HG03066 (cell line): ENCODE results near the gene KCNMA1.
"Not testable (repeated sequence)": the region's sequence is repeated elsewhere in the genome, so short reads cannot be mapped to it uniquely, and the experiment has no call there.

Source experiments
- ATAC-seq: cut with Tn5 transposase; IDR thresholded peaks from one replicate; pipeline ENCODE4 v1.9.1; 2021; ENCODE audit warnings: low read depth; ENCODE audit not compliant: unreplicated experiment

Gene KCNMA1

GRCh38 chr10:77539147-77539935 lies 98.3 kb downstream of the KCNMA1 start:
- ATAC-seq: no peak

DNA sequence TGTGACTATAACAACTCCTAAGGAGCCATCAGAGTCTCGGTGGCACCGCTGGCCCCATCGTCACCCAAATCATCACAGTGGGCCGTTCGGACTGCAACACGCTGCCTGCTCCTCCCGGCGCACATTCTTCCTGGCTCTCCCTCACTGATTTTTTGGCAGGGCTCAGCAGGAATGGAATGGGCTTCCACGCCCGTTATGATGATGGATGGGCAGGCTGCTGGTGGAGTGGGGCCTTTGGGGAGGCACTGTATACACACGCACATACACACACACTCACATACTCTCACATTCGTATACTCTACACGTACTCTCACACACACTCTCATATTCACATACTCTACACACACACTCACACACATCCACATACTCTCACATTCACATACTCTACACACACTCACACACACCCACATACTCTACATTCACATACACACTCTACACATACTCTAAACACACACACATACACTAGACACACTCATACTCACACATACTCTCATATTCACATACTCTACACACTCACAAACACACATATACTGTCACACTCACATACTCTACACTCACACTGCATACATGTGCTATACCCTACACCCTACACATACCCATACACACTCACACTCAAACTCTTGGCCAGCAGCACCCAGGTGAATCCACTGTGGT lies 99.8 kb downstream of the KCNMA1 start:
- no peak for ATAC-seq

GRCh38 chr10:77537071-77537470 lies 100.5 kb downstream of the KCNMA1 start:
- no peak for ATAC-seq

DNA sequence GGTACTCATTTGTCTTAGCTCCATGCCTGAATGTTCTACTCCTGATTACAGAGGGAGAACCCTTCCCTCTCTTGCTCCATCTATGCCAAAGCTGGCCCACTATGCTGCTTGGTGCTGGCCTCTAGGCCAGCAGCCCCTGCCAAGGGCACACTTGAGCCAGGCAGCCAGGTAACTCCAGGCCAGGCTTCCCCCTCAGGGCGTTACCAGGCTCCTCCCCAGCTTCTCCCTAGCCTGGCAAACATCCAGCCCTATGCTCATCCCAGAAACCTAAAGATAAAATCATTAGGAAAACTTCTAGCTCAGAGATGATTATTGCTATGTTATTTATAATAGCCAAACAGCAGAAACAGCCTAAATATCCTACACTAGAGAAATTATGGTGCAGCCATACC lies 103.7 kb downstream of the KCNMA1 start:
- no peak for ATAC-seq

DNA sequence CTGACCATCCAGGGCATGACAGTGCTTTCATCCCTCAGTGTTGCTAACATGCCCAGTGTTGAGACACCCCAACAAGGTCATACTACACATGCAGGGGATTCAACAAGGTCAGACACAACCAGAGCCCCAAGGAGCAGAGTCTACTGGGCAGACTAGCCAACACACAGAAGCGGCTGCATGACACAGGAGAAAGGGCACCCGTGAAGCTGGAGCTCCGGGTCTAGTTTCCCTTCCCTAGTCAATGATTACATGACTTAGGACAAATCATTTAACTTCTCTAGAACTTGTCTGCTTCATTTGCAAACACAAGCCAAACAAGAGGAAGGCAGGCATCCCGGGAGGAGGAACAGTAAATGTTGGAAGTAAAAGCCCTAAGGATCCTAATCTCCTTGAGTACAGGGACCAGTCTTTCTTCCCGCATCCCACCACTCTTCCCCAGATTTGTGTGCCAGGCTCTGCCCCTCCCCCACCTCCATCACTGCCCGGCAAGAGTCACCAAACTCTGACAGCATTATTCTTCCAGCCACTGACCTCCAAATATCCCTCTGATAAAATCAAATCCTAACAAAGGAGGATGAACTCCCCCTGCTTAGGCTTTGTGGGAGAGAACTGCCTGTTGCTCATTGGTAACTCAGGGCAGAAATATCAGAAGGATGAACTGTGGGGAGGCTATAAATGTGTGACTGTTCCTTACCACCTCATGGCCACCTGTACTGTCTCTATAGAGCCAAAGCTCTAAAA lies 104.3 kb downstream of the KCNMA1 start:
- ATAC-seq: no peak

DNA sequence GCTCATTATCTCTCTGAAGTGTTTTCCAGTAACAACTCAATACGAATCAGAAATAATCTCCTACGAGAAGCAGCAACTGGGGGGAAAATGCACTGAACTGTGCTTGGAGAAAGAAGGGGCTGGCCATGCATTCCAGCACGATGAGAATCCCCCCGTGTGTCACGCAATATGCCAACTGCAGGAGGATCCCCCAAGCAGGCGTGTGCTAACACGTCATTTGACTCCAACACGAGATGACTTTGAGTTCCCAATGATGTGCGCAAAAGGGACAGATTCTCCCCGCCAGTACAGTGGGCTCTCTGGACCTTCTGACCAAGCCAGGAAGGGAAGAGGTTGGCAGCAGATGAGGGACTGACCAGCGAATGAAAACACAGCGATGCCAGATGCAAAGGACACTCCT lies 105.5 kb downstream of the KCNMA1 start:
- no peak for ATAC-seq

DNA sequence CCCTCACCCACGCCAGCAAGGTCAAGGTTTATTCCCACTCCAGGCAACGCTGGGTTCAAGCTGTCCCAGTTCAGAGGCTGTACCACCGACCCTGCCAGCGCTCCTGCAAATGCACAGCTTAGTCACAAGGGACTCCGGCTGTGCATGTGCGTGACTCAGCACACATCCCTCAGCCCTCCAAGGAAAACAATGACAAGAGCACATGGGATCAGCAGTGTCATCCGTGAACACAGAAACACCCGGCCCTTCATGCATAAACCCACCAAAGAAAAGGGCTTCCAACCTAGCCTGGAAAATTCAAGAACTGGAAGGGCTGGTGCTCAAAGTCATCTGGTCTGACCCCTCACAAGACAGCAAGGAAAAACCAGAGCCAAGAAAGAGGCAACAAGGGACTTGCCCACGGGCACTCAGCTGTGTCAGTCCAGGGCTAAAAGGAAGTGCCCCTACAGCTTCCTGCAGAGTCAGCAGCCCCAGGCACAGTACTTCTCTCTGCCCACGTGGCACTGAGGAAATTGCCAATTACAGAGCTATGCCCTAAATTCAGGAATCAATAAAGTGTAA lies 106.1 kb downstream of the KCNMA1 start:
- no peak for ATAC-seq

DNA sequence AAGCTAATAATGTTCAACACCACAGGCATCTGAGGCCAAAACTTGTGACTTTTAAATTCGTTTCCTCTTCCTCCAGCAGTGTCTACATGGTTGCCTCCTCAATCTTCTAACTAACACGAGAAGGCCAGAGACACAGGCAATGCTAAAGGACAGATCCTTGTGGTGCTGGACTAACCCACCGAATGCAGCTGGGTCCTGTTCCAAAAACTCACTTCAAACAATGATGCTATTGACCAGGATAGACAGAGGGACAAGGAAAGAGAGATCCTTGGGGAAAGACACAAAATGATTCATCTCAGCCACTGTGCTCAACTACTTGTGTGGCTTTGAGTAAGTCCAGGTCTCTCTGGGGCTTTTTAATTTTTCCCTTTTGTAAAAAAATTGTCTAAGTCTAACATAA lies 107.6 kb downstream of the KCNMA1 start:
- no peak for ATAC-seq

- ATAC-seq: no peak
These were observed 108.5 kb downstream of the KCNMA1 start for GRCh38 chr10:77529050-77529576.

DNA sequence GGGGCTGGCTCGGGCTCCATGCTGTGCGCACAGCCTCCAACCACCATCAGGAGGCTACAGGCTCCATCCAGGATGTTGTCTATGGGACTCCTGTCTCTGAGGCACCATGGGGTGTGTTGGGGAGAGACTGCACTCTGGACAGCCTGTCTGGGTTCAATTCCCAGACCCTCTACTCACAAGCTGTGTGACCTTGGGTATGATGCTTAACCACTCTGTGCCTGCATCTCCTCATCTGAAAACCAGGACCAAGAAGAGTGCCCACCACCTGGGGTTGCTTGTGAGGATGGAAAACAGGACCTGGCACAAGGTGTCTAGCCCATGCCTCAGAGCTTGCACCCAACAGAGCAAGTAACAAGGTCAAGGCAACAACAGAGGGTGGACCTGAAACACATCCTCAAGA lies 109.8 kb downstream of the KCNMA1 start:
- ATAC-seq: no peak

GRCh38 chr10:77526868-77527617 lies 110.6 kb downstream of the KCNMA1 start:
- no peak for ATAC-seq

DNA sequence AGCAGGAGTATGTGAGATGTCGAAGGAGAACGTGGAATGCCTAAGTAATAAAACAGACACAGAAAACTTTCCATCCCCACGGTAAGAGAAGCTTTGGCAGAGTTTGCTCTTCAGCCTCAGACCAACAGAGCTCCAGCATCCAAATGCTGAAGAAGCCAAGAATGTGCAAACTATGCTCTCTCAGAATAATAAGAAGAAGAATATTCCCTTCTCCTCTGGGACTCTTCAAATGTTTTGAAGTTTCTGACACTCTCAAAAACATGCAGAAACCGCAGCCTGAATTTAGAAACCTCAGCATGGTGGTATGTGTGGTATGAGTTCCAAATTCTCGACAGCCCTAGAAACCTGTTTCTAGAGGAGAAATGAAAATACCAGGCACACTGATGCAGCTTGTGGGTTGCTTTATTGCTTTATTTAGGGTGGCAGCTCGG lies 113.3 kb downstream of the KCNMA1 start:
- no peak for ATAC-seq

DNA sequence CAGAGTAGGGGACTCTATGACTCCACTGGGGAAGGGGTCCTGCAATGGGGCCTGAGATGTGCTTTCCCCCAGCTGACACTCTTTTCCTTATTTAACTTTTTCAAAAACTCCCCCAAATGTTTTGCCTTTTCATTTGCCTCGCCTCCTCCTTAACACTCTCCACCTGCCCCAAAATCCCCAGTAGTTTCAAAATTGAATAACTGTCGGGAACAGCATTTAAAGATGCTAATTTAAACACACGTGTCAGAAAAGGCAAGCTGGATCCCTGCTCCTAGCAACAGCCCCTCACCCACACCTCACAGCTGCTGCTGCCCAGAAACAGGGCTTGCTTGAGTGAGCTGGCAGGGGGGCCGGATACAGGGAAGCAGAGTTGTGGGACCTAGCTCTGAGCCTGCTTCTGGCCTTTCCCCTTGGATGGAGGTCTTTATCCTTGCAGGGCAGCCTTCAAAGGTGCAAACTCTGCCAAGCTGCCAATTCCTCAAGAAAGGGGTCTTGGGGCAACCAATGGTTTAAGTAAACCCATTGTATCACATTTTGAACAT lies 115.3 kb downstream of the KCNMA1 start:
- no peak for ATAC-seq

- ATAC-seq: no peak
These were observed 116.6 kb downstream of the KCNMA1 start for GRCh38 chr10:77520995-77521394.

- no peak for ATAC-seq
These were observed 117.3 kb downstream of the KCNMA1 start for GRCh38 chr10:77520290-77520689.

DNA sequence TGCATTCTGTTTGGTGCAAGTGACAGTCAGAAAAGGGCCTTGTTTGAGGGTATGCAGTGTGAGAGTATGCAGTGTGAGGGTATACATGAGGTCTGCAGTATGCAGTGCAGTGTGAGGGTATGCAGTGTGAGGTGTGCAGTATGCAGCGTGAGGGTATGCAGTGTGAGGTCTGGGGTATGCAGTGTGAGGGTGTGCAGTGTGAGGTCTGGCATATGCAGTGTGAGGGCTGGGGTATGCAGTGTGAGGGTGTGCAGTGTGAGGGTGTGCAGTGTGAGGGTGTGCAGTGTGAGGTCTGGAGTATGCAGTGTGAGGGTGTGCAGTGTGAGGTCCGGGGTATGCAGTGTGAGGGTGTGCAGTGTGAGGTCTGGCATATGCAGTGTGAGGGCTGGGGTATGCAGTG lies 117.8 kb downstream of the KCNMA1 start:
- ATAC-seq: not testable (repeated sequence)

- no peak for ATAC-seq
These were observed 118.7 kb downstream of the KCNMA1 start for GRCh38 chr10:77518910-77519274.

- ATAC-seq: no peak
These were observed 119.2 kb downstream of the KCNMA1 start for GRCh38 chr10:77518241-77518909.

DNA sequence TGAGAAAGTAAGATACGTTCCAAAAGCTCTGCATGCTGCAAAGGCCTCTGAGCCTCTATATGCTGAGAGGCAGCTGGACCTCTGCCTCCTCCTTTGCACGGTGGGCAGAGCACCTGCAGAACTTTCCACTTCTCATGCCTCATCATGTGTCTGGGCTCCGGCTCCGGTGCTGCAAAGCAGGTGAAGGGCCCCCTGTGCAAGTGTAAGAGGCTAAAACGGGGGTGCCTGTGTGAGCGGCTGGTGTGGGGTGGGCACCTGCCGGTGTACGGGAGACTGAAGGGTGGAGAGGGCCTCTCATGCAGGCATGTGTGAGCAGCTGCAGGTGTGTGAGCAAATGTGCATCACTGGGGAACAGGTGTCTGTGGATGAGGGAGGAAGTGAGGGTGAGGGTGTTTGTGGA lies 121.0 kb downstream of the KCNMA1 start:
- ATAC-seq: no peak

DNA sequence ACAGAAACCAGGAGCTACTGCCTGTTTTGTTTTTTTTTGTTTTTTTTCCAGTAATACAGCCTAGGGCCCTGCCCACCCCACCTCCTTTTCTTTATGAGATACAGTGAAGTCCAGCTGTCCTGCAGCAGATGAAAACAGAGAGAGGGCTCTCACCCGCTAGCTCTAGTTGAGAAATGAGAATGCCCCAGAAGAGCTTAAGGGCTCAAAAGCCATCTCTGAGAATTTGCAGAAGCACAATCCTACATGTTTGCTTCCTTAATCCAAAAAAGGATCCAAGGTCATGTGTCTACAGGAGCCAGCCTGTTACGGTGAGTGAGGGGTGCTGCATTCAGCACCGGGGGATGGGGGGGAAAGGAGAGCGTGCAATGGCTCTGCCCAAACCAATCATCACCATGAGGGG lies 122.7 kb downstream of the KCNMA1 start:
- ATAC-seq: no peak
